NCI-H2171 treated with DMSO at 0.1 percent for 48 hours (cell line): ENCODE data around the gene ZNF541.
A peak's percentile ranks its signal among the peaks of the same experiment; 100 is the strongest.

ENCODE experiments used
- DNase-seq: peaks from one replicate; lab custom pipeline; 2025; lab: John Stamatoyannopoulos, UW

The ZNF541 gene, protein sequence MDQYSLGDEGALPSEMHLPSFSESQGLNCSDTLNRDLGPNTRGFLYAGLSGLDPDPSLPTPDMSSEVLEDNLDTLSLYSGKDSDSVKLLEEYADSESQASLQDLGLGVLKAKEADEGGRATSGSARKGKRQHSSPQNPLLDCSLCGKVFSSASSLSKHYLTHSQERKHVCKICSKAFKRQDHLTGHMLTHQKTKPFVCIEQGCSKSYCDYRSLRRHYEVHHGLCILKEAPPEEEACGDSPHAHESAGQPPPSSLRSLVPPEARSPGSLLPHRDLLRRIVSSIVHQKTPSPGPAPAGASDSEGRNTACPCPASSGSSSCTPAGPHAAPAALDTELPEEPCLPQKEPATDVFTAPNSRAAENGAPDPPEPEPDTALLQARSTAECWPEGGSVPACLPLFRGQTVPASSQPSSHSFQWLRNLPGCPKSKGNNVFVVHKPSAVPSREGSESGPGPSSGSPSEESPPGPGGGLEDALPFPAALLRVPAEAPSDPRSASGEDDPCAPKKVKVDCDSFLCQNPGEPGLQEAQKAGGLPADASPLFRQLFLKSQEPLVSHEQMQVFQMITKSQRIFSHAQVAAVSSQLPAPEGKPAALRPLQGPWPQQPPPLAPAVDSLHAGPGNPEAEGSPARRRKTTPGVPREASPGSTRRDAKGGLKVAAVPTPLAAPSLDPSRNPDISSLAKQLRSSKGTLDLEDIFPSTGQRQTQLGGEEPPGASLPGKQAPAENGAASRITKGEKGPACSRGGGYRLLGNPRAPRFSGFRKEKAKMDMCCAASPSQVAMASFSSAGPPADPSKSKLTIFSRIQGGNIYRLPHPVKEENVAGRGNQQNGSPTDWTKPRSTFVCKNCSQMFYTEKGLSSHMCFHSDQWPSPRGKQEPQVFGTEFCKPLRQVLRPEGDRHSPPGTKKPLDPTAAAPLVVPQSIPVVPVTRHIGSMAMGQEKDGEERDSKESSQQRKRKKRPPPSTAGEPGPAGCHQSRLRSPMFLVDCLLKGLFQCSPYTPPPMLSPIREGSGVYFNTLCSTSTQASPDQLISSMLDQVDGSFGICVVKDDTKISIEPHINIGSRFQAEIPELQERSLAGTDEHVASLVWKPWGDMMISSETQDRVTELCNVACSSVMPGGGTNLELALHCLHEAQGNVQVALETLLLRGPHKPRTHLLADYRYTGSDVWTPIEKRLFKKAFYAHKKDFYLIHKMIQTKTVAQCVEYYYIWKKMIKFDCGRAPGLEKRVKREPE (N-terminal part only)

GRCh38 chr19:47573071-47574026 is at the start of gene ZNF541:
Gene ZNF541 (minus strand): TSS chr19:47573148. CDS start chr19:47555856, 17,292 bp downstream.
- DNase-seq, result no peak

- no peak for DNase-seq
These were observed 46.8 kb upstream of the ZNF541 start for GRCh38 chr19:47619763-47620162.

DNA sequence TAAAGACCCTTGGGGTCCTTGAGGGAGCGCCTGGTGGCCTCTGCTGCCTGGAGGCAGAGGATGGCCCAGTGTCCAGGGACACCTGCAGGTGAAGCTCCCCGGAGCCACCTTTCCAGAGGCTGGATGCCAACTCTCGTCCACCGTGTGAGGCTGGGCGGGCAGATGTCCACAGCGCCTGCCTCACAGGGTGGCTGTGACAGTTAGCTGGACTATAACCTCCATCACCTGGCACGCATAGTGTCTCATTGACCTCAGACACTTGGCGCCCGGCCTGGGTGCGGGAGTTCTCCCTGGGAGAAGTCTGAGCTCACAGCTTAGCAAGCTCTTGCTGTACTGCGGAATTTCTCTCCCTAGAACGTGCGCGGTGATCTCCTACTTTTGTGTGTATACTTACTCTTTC is 45.8 kb upstream of the ZNF541 start:
- no peak for DNase-seq

GRCh38 chr19:47615714-47616113 is 42.8 kb upstream of the ZNF541 start:
- no peak for DNase-seq

GRCh38 chr19:47615230-47615629 is 42.3 kb upstream of the ZNF541 start:
- DNase-seq, result no peak

- no peak for DNase-seq
These were observed 41.6 kb upstream of the ZNF541 start for GRCh38 chr19:47614559-47614958.

DNA sequence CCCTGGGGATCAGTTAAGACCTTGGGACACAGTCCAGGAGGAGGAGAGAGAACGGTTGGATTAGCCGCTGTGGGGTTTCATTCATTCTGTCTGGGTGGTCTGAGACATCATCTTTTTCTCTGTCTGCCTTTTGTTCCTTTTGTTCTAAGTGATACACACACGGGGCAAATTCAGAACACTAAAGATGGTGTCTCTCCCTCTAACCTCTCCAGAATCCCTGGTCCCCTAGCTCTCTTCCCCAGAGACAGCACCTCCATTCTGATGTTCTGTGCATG is 41.0 kb upstream of the ZNF541 start:
- no peak for DNase-seq

GRCh38 chr19:47613165-47614020 is 40.4 kb upstream of the ZNF541 start:
- DNase-seq, result peak; percentile 64

DNA sequence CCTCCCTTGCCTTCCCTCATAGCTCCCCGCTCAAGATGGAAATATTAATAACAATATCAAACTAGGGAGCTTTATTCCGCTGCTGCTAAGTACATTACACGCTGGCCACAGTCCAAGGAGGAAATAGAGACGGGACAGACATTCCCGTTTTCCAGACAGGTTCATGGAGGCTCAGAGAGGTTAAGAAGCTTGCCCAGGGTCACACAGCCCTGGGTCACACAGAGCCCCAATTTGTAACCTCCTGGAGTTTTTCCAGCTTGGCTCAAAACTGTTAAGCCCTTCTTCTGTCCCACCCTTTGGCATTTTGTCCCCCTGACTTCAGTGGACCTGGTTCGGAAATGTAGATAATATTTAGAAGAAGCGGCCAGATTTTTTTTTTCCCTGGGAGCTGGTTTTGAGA is 38.0 kb upstream of the ZNF541 start:
- no peak for DNase-seq

- peak; percentile 24 for DNase-seq
These were observed 37.3 kb upstream of the ZNF541 start for GRCh38 chr19:47609906-47610894.

DNA sequence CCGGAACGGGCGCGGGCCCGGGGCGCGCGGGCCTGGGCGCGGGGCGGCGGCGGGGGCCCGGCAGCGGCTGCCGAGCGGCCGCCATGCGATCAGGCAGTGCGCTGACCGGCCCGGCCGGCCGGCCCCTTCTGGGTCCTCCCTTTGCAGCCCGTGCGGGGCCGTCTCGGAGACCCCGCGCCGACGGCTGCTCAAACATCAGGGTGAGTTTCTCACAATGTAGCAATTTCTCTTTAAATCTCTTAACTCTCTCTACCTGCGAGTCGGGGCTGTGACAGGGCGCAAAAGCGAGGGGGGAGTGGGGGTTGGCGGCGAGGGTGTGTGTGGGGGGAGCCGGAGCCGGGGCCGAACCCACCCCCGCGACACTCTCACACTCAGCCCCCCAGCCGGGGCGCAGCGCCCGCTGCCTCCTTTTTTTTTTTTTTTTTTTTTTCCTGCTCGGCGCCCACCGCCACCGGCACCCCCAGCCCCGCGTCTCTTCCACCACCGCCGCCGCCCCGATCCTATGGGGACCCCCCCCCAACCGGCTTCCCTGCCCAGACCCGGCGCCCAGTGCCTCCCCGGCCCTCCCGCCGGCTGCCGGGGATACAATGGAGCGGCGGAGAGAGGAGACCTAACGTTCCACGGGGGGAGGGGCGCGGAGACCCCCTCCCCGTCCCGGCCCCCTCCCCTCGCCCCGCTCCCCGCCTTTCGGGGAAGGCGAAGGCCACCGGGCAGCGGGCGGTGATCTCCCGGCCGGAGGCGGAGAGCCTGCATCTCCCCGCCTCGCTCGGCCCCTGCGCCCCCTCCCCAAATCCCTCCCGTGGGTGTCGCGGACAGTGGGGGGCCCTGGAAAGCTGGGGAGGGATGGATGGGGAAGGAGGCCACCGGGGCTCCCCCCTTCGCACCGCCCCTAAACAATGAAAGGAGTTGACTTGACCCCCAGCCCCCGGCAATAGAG is 36.3 kb upstream of the ZNF541 start, which contains the start of gene BICRA:
Gene BICRA (plus strand): TSS at position 166 of the 937 bp plus-strand sequence. CDS start 64,441 bp downstream, outside the sequence.
- DNase-seq, result peak; percentile 76

DNA sequence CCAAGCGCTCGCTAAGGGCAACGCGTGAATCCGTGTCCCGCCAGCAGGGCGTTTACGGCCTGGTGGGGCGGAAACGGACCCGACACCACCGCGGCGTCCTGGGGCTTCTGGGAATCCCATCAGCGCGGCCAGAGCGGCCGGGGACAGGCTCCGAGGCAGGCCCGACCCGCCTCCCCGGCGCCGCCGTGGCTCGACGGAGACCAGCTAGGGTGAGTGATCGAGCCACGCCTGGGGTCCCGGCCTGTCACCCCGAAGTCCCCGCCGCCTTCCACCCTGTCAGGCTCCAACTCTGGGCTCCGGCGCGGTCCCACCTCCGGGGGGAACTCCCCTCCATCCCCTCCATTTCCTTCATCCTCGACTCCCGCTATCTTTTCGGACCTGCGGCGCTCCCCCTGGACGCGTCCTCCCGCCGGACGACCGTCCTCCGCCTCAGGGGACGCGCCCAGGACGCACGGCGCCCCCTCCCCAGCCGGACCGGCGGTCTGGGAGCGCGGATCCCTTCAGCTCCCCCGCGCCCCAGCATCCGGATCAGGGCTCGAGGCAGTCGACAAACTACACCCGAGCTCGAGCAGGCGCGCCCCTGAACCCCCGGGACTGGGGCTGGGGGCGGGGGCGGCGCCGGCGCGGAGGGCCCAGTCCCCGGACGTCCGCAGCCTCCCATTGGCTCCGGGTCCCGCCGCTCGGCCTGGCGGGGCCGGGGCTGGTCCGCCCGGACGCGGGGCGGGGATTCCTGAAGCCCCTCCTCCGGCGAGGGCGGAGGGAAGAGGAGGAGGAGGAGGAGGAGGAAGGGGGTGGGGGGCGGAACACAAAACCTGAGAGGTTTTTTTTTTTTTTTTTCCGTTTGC is 35.3 kb upstream of the ZNF541 start:
- peak; percentile 87 for DNase-seq

DNA sequence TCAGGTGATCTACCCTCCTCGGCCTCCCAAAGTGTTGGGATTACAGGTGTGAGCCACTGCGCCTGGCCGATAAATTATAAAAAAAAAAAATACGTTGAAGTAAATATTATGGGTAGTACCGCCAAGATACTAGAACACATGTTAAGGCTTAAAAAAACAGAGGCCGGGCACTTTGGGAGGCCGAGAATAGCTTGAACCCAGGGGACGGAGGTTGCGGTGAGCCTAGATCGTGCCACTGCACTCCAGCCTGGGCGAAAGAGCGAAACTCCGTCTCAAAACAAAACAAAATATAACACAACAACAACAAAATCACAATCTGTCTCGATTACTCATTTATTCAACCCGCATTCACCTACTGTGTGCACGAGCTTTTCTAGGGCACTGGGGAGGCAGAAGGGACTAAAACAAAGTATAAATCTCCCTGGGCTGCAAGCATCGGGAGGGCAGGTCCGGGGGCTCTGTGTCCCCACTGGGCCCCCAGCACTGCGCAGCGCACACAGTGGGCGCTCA is 34.7 kb upstream of the ZNF541 start:
- no peak for DNase-seq

- no peak for DNase-seq
These were observed 31.0 kb upstream of the ZNF541 start for GRCh38 chr19:47603706-47604565.

DNA sequence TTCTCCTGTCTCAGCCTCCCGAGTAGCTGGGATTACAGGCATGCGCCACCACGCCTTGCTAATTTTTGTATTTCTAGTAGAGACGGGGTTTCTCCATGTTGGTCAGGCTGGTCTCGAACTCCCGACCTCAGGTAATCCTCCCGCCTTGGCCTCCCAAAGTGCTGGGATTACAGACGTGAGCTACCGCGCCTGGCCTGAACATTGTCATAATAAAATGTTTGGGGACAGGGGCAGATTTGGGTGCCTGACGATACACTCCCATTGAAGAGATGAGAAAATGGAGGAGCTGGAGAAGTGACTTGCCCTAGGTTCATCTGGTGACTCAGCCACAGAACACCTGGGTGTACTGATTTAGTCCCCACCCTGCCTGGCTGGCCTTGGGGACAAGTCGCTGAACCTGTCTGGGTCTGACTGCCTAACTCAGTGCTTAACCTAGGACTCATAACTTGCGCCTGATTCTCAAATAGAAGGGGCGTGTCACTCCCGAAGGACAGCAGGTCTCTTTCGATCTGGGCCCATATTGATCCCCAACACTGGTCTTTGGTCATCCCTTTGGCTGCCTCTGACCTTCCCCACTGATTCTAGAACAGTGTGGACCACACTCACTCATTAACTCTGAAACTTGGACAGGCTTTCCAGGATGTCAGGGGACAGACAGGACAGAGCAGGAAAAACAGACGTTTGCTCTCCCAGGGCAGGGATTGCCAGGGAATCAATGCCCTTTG is 28.4 kb upstream of the ZNF541 start:
- no peak for DNase-seq
